HG03378 (cell line): ENCODE data around the gene USPL1.

Source experiments
- ATAC-seq: cut with Tn5 transposase; IDR thresholded peaks from one replicate; pipeline ENCODE4 v1.9.1; 2021; ENCODE audit warnings: mild to moderate bottlenecking, moderate library complexity; ENCODE audit not compliant: unreplicated experiment

The USPL1 gene

GRCh38 chr13:30692113-30692512 lies 74.4 kb downstream of the USPL1 start:
- no peak for ATAC-seq

GRCh38 chr13:30696278-30697176 lies 78.8 kb downstream of the USPL1 start:
- no peak for ATAC-seq

- no peak for ATAC-seq
Observed at GRCh38 chr13:30697177-30697953, 79.6 kb downstream of the USPL1 start.

DNA sequence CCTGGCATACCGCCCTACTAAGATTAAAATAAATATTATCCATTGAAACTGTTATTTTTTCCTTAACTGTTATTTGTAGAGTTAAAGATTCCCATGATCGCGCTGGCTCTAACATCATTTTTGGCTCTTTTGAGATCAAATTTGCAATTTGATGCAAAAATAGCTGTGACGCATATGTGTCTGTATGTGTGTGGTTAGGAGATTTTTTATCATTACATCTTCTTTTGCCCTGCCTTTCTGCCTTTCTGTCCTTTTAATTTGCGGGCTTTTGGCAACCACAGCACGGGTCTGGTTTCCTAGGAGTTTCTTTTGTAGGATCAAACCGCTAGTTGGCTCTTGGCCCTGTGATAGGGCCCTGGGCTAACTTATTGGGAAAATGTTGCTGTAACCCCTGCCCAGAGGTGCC lies 80.3 kb downstream of the USPL1 start:
- no peak for ATAC-seq

DNA sequence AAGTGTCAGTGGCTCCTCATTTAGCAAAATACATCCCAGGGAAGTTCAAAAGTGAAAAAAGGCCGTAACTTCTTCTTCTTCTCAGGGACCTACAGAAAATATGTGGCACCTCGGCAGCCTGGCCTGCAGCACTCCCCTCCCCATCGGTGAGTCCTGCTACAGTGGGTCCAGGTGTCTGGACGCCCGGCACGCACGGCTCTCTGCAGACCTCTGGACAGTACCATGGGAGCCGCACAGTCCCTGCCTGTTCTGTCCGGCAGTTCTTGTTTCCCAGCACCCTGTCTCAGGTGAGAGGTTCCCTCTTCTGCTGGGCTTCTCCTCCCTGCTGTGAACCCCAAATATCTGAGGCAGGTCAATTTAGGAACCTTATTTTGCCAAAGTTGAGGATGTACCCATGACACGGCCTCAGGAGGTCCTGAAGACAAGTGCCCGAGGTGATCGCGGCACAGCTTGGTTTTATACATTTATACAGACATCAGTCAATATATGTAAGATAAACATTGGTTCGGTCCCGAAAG lies 80.8 kb downstream of the USPL1 start:
- no peak for ATAC-seq

DNA sequence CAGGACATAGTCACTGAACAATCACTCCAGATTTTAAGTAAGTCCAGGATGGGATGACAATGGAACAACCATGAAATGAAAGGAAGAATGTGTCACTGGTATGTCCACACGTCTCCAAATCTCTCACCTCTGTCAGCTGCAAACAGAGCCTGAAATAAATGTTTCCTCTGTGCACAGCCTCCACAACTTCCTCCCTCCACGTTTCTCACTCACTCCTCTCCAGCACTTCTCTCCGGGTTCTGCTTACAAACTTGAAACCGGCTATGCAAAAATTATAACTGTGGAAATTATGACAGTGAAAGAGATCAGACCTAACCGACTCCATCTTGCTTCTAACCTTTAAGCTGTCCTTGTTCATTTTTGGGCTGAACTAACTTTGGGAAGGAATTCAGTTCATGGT lies 82.6 kb downstream of the USPL1 start:
- no peak for ATAC-seq

GRCh38 chr13:30702006-30702405 lies 84.3 kb downstream of the USPL1 start:
- ATAC-seq = no peak

DNA sequence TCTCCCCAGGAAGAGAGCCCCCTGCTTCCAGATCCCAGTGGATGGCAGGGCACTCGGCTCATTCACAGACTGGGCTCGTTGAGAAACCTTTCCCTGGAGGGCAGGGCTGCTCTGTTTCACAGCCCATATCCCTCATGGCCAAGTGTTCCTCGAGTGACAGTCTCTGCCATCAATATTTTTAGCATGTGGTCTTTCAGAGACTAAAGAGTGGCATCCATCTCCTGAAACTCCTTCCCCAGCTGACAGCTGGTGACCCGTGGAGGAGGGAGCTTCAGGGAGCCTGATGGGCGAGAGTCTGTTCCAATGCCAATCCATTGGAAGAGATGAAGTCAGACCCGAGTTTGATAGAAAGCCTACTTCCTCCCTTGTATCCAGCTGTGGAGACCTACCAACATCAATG lies 86.9 kb downstream of the USPL1 start:
- ATAC-seq = no peak

DNA sequence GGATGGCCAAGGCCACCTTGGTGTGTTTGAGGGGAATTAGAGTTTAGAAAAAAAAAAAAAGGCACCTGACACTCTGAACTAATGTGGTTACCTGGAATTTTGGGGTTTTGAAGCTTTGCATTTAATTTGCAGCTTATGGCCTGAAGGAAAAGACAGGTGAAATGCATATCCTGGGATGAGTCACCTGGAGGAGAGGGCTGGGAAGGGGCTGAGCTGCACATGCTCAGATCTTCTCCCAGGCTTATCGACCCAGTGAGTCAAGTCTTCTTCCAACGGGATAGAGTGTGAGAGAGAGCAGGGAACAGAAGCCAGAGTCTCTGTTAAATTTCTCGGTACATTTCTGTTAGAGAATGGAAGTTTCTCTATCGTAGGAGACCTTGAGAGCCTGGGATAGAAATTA lies 88.0 kb downstream of the USPL1 start:
- ATAC-seq = no peak

DNA sequence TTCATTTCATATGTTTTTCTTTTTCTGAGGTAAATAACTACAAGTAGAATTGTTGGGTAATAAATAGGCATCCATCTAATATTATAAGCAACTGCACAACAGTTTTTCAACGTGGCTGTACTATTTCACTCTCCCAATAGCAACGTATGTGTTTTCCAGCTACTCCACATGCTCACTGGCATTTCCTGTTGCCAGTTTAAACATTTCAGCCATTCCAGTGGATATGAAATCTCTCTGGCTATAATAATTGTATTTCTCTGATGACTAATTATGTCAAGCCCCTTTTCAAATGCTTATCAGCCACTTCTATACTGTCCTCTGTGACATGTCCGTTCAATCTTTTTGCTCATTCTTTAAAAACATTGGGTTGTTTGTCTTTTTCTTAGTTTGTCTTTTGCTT lies 90.8 kb downstream of the USPL1 start:
- no peak for ATAC-seq
